Activated CD4-positive, alpha-beta T cell treated with anti-CD3 and anti-CD28 coated beads, Interleukin-2, amount 10 ng/mL, durations not matched to agents 7 days and 5 days (primary cell): ENCODE results near the gene ABCB11. TPM values are rescaled to one million over a fixed set of nuclear protein-coding genes. Genes with fewer than 3 reads are reported as not detected.

ENCODE experiments used
- CTCF ChIA-PET: fragments of 350-600 bp; sonication (Branson Sonifier 250); formaldehyde crosslinking; loops from one replicate; lab custom pipeline; 2021; ENCODE audit warnings: antibody characterized with exemption; lab: Charles Lee
- POLR2A ChIA-PET: fragments of 350-600 bp; sonication (Branson Sonifier 250); formaldehyde crosslinking; loops from one replicate; lab custom pipeline; 2021; ENCODE audit warnings: antibody characterized with exemption; lab: Charles Lee
- DNase-seq: peaks from one replicate; pipeline ENCODE4 v3.0.0-alpha.2; 2020
- H3K27ac Mint-ChIP-seq: one replicate; pipeline ENCODE4 v1.8.0; 2021; ENCODE audit warnings: mild to moderate bottlenecking, moderate library complexity, mixed read lengths
- H3K27me3 Mint-ChIP-seq: one replicate; pipeline ENCODE4 v1.8.0; 2021; ENCODE audit warnings: mixed read lengths
- H3K36me3 Mint-ChIP-seq: one replicate; pipeline ENCODE4 v1.8.0; 2021; ENCODE audit warnings: low read depth, mixed read lengths
- H3K4me1 Mint-ChIP-seq: one replicate; pipeline ENCODE4 v1.8.0; 2021; ENCODE audit warnings: mixed read lengths
- H3K4me3 Mint-ChIP-seq: one replicate; pipeline ENCODE4 v1.8.0; 2021; ENCODE audit warnings: mild to moderate bottlenecking, moderate library complexity, mixed read lengths
- H3K9me3 Mint-ChIP-seq: one replicate; pipeline ENCODE4 v1.8.0; 2021; ENCODE audit warnings: mixed read lengths
- total RNA-seq, 2 experiments: library from RNA; stranded (reverse); gene quantifications; one replicate each; pipeline ENCODE4 v1.2.3, GENCODE V29; 2021

ABCB11 gene
- total RNA-seq, 2 experiments from 2014 or later = 0.20 TPM; not detected in 1

DNA sequence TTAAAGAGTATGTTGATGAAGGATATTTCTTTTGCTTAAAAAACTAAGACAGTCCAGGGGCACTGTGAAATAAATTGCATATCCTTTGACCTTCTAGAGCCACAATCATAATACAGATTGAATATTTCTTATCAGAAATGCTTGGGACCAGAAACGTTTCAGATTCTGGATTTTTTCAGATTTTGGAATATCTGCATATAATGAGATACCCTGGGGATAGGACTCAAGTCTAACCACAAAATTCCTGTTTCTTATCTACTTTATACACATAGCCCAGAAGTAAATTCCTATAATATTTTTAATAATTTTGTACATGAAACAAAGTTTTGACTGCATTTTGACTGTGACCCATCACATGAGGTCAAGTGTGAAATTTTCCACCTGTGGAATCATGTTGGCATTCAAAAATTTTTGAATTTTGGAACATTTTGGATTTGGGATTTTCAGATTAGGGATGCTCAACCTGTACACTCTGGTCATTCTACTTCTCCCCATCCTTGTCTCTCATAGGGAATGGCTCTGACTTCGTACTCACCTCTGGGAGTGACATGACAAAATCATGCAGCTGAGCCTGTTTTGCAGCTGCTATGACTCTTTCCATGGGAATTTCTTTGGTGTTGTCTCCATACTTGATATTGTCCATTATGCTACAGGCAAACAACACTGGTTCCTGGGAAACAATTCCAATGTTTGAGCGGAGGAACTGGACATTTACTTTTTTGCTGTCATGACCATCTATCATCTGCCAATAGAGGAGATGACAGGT lies 104.3 kb downstream of the ABCB11 start:
- Mint-ChIP-seq H3K36me3 (no peaks in the 10 kb centered on the region), H3K4me3 (no peak overlapping the region), H3K4me1 (no peaks in the 10 kb centered on the region), H3K9me3 (no peaks in the 10 kb centered on the region), H3K27me3 (peaks cover 54% of the 10 kb centered on the region), H3K27ac (no peak overlapping the region)
- CTCF ChIA-PET = no interaction called here
- DNase-seq = no peak
- POLR2A ChIA-PET = no interaction called here

GRCh38 chr2:168920504-168921157 lies 110.5 kb downstream of the ABCB11 start:
- H3K4me1 Mint-ChIP-seq = peaks cover 9% of the 10 kb centered on the region

DNA sequence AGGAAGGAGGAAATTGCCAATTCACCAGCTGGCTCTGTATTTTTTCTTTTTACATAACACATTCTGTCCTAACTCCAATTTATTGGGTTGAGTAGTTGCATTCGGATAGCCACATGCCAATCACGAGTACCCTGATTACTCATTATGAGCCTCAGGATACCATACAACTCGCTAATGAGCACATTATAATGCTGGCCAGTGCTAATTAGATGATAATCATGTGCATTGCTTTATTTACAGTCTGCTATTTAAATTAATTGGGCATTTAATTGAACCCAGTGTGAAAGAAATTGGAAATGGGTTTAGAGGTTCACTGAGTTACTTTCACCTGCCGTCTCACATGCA lies 114.8 kb downstream of the ABCB11 start:
- Mint-ChIP-seq H3K36me3 (peaks cover 6% of the 10 kb centered on the region), H3K27ac (no peak overlapping the region), H3K27me3 (peaks cover 34% of the 10 kb centered on the region), H3K4me1 (peaks cover 21% of the 10 kb centered on the region), H3K9me3 (peaks cover 14% of the 10 kb centered on the region), H3K4me3 (no peak overlapping the region)
- ChIA-PET POLR2A (no interaction called here), CTCF (no interaction called here)
- no peak for DNase-seq

More at GRCh38 chr2:168920504-168921157, 110.5 kb downstream of the ABCB11 start:
- Mint-ChIP-seq H3K4me3 (no peak overlapping the region), H3K9me3 (peaks cover 5% of the 10 kb centered on the region), H3K27me3 (peaks cover 39% of the 10 kb centered on the region), H3K27ac (no peak overlapping the region), H3K36me3 (no peaks in the 10 kb centered on the region)
- POLR2A ChIA-PET = no interaction called here
- DNase-seq = peak; percentile 37
- CTCF ChIA-PET = interaction anchor here (1.0 to 1.4 kb wide), 4 partner anchors 9 to 582 kb away, joined by 3 to 4 read pairs (median 3); no protein-coding TSS in a partner anchor

DNA sequence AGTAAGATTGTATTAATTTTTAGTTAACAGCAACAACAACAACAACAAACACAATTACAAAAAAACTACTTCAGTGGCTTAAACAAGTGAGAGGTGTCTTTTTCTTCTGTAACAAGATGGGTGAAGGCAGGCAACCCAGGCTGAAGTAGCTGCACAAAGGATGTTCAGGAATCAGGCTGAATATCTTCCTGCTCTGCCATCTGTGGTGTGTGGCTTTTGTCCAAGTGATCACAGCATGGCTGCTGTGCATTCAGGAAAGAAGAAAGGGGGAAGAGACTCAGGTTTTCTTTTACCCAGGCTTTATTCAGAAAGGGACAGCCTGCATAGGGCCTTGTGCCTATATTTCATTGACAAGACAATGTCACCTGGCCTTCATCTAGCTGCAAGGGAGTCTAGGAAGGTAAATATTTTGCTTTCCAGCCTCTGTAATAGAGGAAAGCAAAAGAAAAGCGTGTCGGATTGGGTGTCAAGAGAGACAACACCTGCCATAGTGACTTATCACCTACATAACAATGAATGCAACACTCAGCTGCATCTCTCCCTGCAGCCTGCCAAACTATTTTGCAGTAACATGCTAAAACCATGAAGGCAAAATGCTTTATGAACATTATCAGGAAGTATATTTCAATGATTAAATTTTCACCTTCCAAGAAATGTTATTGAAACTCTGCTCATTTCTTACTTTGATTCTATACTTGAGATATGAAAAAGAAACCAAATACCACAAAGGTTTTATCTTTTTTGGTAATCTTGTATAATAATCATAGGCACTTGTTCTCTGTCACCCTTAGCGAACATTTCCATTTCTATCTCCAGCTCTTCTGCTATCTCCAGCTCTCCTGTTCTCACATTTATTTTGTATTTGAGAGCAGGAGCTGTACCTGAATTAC lies 115.4 kb downstream of the ABCB11 start:
- ChIA-PET CTCF (no interaction called here), POLR2A (interaction anchor here (0.6 kb wide), 1 partner anchor 1505 kb away, joined by 3 read pairs; no protein-coding TSS in a partner anchor)
- Mint-ChIP-seq H3K36me3 (peaks cover 6% of the 10 kb centered on the region), H3K27ac (no peak overlapping the region), H3K27me3 (peaks cover 31% of the 10 kb centered on the region), H3K4me1 (peaks cover 21% of the 10 kb centered on the region), H3K9me3 (peaks cover 14% of the 10 kb centered on the region), H3K4me3 (no peak overlapping the region)
- DNase-seq = no peak

DNA sequence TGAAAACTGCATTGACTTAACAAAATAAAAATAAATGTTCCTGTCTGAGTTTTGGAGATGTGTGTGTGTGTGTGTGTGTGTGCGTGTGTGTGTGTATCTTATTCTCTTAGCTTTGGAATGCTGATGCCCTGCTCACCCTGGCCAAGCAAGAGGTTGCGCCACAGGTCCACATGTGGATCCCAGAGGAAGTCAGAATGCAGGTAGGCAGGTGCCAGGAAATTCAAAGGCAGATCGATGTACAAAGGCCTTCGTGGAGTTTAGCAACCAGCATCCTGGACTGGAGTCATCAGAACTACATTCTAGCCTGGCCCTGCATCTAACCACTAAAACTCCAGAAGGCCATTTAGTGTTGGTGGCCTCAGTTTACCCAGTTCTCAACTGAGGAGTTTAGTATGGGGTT lies 117.6 kb downstream of the ABCB11 start:
- Mint-ChIP-seq H3K4me1 (peaks cover 21% of the 10 kb centered on the region), H3K9me3 (peaks cover 14% of the 10 kb centered on the region), H3K4me3 (no peak overlapping the region), H3K36me3 (peaks cover 6% of the 10 kb centered on the region), H3K27me3 (peaks cover 33% of the 10 kb centered on the region), H3K27ac (no peak overlapping the region)
- POLR2A ChIA-PET = no interaction called here
- DNase-seq = no peak
- CTCF ChIA-PET = no interaction called here

- Mint-ChIP-seq H3K27me3 (peaks cover 32% of the 10 kb centered on the region), H3K9me3 (peaks cover 14% of the 10 kb centered on the region), H3K36me3 (peaks cover 6% of the 10 kb centered on the region), H3K4me3 (peak overlapping the region; percentile 32), H3K4me1 (peaks cover 21% of the 10 kb centered on the region), H3K27ac (no peak overlapping the region)
- POLR2A ChIA-PET = no interaction called here
- CTCF ChIA-PET = no interaction called here
- no peak for DNase-seq
Observed at GRCh38 chr2:168912901-168913369, 118.2 kb downstream of the ABCB11 start.

GRCh38 chr2:168912466-168912865 lies 118.7 kb downstream of the ABCB11 start:
- H3K9me3 Mint-ChIP-seq = peaks cover 14% of the 10 kb centered on the region
- H3K36me3 Mint-ChIP-seq = peaks cover 6% of the 10 kb centered on the region
- POLR2A ChIA-PET = no interaction called here
- CTCF ChIA-PET = no interaction called here
- peak overlapping the region; percentile 32 for H3K4me3 Mint-ChIP-seq
- H3K27me3 Mint-ChIP-seq = peaks cover 32% of the 10 kb centered on the region
- H3K27ac Mint-ChIP-seq = no peak overlapping the region
- H3K4me1 Mint-ChIP-seq = peaks cover 21% of the 10 kb centered on the region
- no peak for DNase-seq

DNA sequence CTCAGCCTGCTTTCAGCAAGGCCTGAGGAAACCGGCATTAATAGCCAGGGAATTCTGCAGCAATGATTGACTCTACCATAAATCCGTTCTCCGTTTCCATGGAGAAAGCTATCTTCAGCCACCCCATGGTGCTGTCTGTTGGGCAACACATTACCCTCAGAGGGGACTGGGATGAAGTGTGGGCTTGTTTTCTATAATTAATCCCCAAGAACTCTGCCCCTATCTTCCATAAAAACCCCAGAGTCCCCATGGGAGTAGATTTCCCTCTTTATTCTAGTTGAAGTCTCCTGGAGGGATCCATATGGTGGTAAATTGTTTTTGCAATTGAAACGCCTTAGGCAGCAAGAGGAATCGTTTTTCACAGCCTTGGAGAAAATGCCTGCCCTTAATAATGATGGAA lies 120.8 kb downstream of the ABCB11 start:
- H3K4me1 Mint-ChIP-seq = peaks cover 9% of the 10 kb centered on the region
- H3K4me3 Mint-ChIP-seq = no peak overlapping the region
- H3K9me3 Mint-ChIP-seq = peaks cover 6% of the 10 kb centered on the region
- peaks cover 3% of the 10 kb centered on the region for H3K36me3 Mint-ChIP-seq
- no peak for DNase-seq
- no peak overlapping the region for H3K27ac Mint-ChIP-seq
- ChIA-PET POLR2A (no interaction called here), CTCF (no interaction called here)
- peaks cover 47% of the 10 kb centered on the region for H3K27me3 Mint-ChIP-seq

GRCh38 chr2:168907940-168908662 lies 123.0 kb downstream of the ABCB11 start:
- H3K9me3 Mint-ChIP-seq = no peaks in the 10 kb centered on the region
- no peaks in the 10 kb centered on the region for H3K36me3 Mint-ChIP-seq
- peaks cover 6% of the 10 kb centered on the region for H3K4me1 Mint-ChIP-seq
- ChIA-PET POLR2A (no interaction called here), CTCF (interaction anchor here (0.5 to 0.6 kb wide), 2 partner anchors 20 to 40 kb away, joined by 3 to 5 read pairs; no protein-coding TSS in a partner anchor)
- no peak overlapping the region for H3K4me3 Mint-ChIP-seq
- H3K27ac Mint-ChIP-seq = no peak overlapping the region
- DNase-seq = no peak
- H3K27me3 Mint-ChIP-seq = peaks cover 55% of the 10 kb centered on the region

DNA sequence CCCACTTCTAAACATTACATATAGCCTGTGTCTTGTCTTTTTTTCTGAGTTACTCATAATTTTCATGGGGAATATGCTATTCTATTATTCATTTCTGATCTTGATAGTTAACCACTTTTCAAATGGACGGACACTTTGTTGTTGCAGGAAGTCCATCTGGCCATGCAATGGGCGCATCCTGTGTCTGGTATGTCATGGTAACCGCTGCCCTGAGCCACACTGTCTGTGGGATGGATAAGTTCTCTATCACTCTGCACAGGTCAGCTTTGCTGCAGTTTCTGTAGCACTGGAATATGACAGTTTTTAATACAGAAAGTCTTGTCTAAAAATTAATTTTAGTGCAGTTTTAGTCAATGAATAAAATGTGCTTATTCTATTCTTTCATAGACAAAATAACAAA lies 126.8 kb downstream of the ABCB11 start:
- peaks cover 52% of the 10 kb centered on the region for H3K27me3 Mint-ChIP-seq
- no peak for DNase-seq
- no peak overlapping the region for H3K4me3 Mint-ChIP-seq
- CTCF ChIA-PET = no interaction called here
- no peaks in the 10 kb centered on the region for H3K36me3 Mint-ChIP-seq
- no peak overlapping the region for H3K27ac Mint-ChIP-seq
- H3K9me3 Mint-ChIP-seq = no peaks in the 10 kb centered on the region
- H3K4me1 Mint-ChIP-seq = no peaks in the 10 kb centered on the region
- POLR2A ChIA-PET = no interaction called here

GRCh38 chr2:168903888-168904287 lies 127.2 kb downstream of the ABCB11 start:
- Mint-ChIP-seq H3K27me3 (peaks cover 51% of the 10 kb centered on the region), H3K4me1 (no peaks in the 10 kb centered on the region), H3K27ac (no peak overlapping the region), H3K4me3 (no peak overlapping the region), H3K36me3 (no peaks in the 10 kb centered on the region), H3K9me3 (no peaks in the 10 kb centered on the region)
- ChIA-PET POLR2A (no interaction called here), CTCF (no interaction called here)
- DNase-seq = no peak

DNA sequence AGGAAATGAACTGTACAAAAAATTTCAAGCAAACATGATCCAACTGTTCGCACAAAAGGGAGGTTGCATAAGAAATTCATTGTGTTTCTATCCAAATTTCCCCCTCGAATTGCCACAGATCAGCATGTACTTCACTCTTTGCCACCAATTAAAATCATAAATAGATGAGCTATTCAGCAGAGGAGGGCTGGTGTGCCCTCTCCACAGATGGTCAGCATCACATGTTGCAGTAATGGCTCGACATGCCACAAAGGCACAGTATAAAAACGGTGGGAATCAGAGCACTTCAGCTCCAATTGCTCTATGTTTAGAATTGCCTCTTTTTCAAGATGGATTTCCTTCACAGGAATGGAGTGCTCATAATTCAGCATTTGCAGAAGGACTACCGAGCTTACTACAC lies 130.1 kb downstream of the ABCB11 start, which contains the start of gene G6PC2:
G6PC2 (plus strand) TSS at position 289 of the 400 bp plus-strand sequence; CDS start at position 330, 41 bp downstream.
- Mint-ChIP-seq H3K4me3 (no peak within 1 kb of the TSS), H3K27ac (no peak within 1 kb of the TSS), H3K4me1 (no peaks in the 10 kb centered on the region), H3K27me3 (peaks cover 48% of the 10 kb centered on the region), H3K9me3 (no peaks in the 10 kb centered on the region), H3K36me3 (no peaks in the 10 kb centered on the region)
- no peak for DNase-seq
- ChIA-PET POLR2A (no interaction called here), CTCF (interaction anchor here (0.5 kb wide), 1 partner anchor 460 kb away, joined by 3 read pairs; no protein-coding TSS in a partner anchor)
